ENCODE measurements around the gene GAK. TPM values are rescaled to one million over a fixed set of nuclear protein-coding genes. Genes with fewer than 3 reads are reported as not detected.

GAK gene
- total and polyA plus RNA-seq, 2 of the 4 experiments (the other 2 are of a cell fraction): 45.1 to 133 TPM

GRCh38 chr4:892780-893179 is 39.3 kb downstream of the GAK start:
- DNase-seq (no peak), ATAC-seq (ENCODE audit: low read depth) (no peak)
- H3K9me3 ChIP-seq (ENCODE audit: control insufficient read depth, insufficient read depth, low read length): no peaks in the 10 kb centered on the region
- H2BK5ac ChIP-seq (ENCODE audit: low read depth, low read length, poor library complexity, severe bottlenecking): no peak overlapping the region
- H2BK120ac ChIP-seq (ENCODE audit: low read depth, low read length): no peak overlapping the region
- H3K79me1 ChIP-seq (ENCODE audit: low read depth in 1 of 2, low read length in 2 of 2): peaks cover 10 to 19% of the 10 kb centered on the region in 2 experiments; a peak in 3 of 4 replicates
- WGBS, 2 experiments (ENCODE audit: extremely low coverage in 2 of 2, insufficient read length in 1 of 2): 95% methylated on average over 6 of the region's 10 CpGs; no CpG with 5 or more reads in 1 of the 2 experiments
- H4K91ac ChIP-seq (ENCODE audit: insufficient read depth, low read depth, low read length): no peak overlapping the region
- peaks cover 4% of the 10 kb centered on the region for H4K20me1 ChIP-seq (ENCODE audit: insufficient read depth, low read length)
- no peak overlapping the region for H3K14ac ChIP-seq (replicated peaks; ENCODE audit: low read depth, low read length)
- no peaks in the 10 kb centered on the region for H3K27me3 ChIP-seq (ENCODE audit: control insufficient read depth, insufficient read depth, low read length)
- H3K4me2 ChIP-seq (ENCODE audit: low read depth, low read length): no peak overlapping the region
- no peak overlapping the region for H3K4ac ChIP-seq (ENCODE audit: low read depth, low read length)
- peaks cover 71% of the 10 kb centered on the region for H3K36me3 ChIP-seq (ENCODE audit: control insufficient read depth, insufficient read depth, low read length)
- dilution Hi-C loops (cut with HindIII; ENCODE audit: low sequenced_read_pairs, unreplicated experiment) (no loop called here), in situ Hi-C loops (cut with MboI; ENCODE audit: low sequenced_read_pairs) (no loop called here), intact Hi-C loops (cut with micrococcal nuclease) (no loop called here)
- no peak overlapping the region for H3K9ac ChIP-seq (ENCODE audit: low read depth, low read length)
- H3K23ac ChIP-seq (ENCODE audit: low read depth, low read length): no peak overlapping the region
- POLR2A ChIA-PET (ENCODE audit: unreplicated experiment): no interaction called here
- no peak overlapping the region for H2BK20ac ChIP-seq (ENCODE audit: low read depth, low read length)
- H4K8ac ChIP-seq (ENCODE audit: low read depth in 2 of 2, low read length in 2 of 2): no peak overlapping the region
- H3K4me1 ChIP-seq (ENCODE audit: control insufficient read depth, insufficient read depth, low read length): no peaks in the 10 kb centered on the region
- no TSS peak for BruUV-seq (replicated peaks)
- CTCF ChIA-PET: no interaction called here
- no peak overlapping the region for H3K27ac ChIP-seq (ENCODE audit: insufficient read depth, low read length)
- no peak for TF ChIP-seq RAD21 (IDR thresholded peaks at IDR 0.05; ENCODE audit: low read length)
- TF ChIP-seq USF2 (IDR thresholded peaks at IDR 0.05; ENCODE audit: low read depth, low read length): no peak
- no peak for TF ChIP-seq MAFK (IDR thresholded peaks at IDR 0.05; ENCODE audit: low read depth, low read length)
- TF ChIP-seq SMC3 (IDR thresholded peaks at IDR 0.05; ENCODE audit: low read depth, low read length): no peak
- TF ChIP-seq CEBPB (IDR thresholded peaks at IDR 0.05; ENCODE audit: low read depth, low read length): no peak
- no peak for TF ChIP-seq RFX5 (IDR thresholded peaks at IDR 0.05; ENCODE audit: low read depth, low read length)
- H2AFZ ChIP-seq (replicated peaks; ENCODE audit: low read length, poor library complexity): no peak overlapping the region
- H3K18ac ChIP-seq (ENCODE audit: low read depth, low read length): no peak overlapping the region
- no peak overlapping the region for H2BK15ac ChIP-seq (ENCODE audit: low read depth, low read length)
- H2AK9ac ChIP-seq (replicated peaks; ENCODE audit: low read depth, low read length, poor library complexity): peak overlapping the region; percentile 37
- no peak overlapping the region for H2AK5ac ChIP-seq (ENCODE audit: low read depth, low read length)
- no peak overlapping the region for H3K56ac ChIP-seq (ENCODE audit: extremely low read depth, insufficient read depth, low read length)
- H3K4me3 ChIP-seq (ENCODE audit: insufficient read depth, low read depth, low read length): no peak overlapping the region
- no peaks in the 10 kb centered on the region; the same call in 1 of the 2 replicates for H3K9me1 ChIP-seq (ENCODE audit: insufficient read depth, low read length)
- no peak overlapping the region for H4K5ac ChIP-seq (ENCODE audit: low read depth, low read length)

Data from IMR-90 (cell line).